Fibroblast of peridontal ligament (primary cell): ENCODE measurements around the gene ZNF668.
A peak's percentile ranks its signal among the peaks of the same experiment; 100 is the strongest.

Source experiments
- DNase-seq: peaks from one replicate; pipeline ENCODE4 v3.0.0-alpha.2; 2010; ENCODE audit errors: extremely low read depth

The ZNF668 gene

DNA sequence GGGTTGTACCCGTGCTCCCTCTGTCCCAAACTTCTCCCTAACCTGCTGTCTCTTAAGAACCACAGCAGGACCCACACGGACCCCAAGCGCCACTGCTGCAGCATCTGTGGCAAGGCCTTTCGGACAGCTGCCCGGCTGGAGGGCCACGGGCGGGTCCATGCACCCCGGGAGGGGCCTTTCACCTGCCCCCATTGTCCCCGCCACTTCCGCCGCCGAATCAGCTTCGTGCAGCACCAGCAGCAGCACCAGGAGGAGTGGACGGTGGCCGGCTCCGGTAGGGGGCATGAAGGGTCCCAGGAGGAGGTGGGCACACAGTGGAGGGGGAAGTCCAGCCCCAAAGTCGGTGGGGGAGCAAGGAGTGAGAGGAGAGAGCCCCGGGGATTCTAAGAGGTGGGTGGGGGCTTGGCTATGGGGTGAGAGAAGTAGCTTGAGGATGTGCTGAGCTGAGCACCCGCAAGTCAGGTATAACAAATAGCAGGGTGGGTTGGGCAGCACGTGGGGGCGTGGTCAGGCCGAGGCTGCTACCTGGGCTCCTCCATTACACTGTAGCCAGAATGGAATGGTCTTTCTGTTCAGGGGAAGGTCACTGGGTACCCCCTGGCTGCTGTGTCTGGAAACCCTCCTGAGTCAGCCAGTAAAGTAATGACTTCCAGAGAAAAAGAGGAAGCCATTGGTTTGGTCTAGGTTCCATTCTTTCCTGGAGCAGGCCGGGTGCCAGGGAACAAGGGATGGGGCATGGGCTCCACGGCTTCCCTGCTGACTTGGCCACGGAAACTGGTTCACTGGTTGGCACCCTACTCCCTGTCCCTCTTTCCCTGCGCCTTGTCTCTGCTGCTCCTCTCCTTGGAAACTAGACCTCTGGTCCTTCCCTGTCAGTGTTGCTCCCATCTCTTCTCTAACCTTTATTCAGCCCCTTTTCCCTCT, 7.7 kb upstream of the ZNF668 start:
- DNase-seq: no peak

DNA sequence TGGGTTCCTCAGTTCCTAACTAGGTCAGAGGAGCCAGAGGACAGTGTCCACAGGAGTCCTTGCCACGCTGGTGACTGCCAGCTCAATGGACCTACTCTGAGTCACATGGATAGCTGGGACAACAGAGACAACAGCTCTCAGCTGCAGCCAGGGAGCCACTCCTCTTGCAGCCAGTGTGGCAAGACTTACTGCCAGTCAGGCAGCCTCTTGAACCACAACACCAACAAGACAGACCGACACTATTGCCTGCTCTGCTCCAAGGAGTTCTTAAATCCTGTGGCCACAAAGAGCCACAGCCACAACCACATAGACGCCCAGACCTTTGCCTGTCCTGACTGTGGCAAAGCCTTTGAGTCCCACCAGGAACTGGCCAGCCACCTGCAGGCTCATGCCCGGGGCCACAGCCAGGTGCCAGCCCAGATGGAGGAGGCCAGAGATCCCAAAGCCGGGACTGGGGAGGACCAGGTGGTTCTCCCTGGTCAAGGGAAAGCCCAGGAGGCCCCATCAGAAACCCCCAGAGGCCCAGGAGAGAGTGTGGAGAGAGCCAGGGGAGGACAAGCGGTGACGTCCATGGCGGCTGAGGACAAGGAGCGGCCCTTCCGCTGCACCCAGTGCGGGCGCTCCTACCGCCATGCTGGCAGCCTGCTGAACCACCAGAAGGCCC, 6.8 kb upstream of the ZNF668 start:
- DNase-seq: no peak

DNA sequence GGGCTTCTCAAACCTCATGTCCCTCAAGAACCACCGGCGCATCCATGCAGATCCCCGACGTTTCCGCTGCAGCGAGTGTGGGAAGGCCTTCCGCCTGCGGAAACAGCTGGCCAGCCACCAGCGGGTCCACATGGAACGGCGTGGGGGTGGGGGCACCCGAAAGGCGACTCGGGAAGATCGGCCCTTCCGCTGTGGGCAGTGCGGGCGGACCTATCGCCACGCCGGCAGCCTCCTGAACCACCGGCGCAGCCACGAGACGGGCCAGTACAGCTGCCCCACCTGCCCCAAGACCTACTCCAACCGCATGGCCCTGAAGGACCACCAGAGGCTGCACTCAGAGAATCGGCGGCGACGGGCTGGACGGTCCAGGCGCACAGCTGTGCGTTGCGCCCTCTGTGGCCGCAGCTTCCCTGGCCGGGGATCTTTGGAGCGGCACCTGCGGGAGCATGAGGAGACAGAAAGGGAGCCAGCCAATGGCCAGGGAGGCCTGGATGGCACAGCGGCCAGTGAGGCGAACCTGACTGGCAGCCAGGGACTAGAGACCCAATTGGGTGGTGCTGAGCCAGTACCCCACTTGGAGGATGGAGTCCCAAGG, 6.1 kb upstream of the ZNF668 start:
- DNase-seq: no peak

DNA sequence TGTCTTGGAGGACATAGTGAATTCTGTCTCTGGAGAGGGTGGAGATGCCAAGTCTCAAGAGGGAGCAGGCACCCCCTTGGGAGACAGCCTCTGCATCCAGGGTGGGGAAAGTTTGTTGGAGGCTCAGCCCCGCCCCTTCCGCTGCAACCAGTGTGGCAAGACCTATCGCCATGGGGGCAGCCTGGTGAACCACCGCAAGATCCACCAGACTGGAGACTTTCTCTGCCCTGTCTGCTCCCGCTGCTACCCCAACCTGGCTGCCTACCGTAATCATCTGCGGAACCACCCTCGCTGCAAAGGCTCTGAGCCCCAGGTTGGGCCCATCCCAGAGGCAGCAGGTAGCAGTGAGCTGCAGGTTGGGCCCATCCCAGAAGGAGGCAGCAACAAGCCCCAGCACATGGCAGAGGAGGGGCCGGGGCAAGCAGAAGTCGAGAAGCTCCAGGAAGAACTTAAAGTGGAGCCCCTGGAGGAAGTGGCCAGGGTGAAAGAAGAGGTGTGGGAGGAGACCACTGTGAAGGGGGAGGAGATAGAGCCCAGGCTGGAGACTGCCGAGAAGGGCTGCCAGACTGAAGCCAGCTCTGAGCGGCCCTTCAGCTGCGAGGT, 5.4 kb upstream of the ZNF668 start:
- DNase-seq: no peak

DNA sequence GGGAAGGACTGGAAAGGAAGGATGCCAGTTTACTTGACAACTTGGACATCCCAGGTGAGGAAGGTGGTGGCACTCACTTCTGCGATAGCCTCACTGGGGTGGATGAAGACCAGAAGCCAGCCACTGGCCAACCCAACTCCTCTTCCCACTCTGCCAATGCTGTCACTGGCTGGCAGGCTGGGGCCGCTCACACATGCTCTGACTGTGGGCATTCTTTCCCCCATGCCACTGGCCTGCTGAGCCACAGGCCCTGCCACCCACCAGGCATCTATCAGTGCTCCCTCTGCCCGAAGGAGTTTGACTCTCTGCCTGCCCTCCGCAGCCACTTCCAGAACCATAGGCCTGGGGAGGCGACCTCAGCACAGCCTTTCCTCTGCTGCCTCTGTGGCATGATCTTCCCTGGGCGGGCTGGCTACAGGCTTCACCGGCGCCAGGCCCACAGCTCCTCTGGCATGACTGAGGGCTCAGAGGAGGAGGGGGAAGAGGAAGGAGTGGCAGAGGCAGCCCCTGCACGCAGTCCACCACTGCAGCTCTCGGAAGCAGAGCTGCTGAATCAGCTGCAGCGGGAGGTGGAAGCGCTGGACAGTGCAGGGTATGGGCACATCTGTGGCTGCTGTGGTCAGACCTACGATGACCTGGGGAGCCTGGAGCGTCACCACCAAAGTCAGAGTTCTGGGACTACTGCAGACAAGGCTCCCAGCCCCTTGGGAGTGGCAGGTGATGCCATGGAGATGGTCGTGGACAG, 4.7 kb upstream of the ZNF668 start:
- no peak for DNase-seq

DNA sequence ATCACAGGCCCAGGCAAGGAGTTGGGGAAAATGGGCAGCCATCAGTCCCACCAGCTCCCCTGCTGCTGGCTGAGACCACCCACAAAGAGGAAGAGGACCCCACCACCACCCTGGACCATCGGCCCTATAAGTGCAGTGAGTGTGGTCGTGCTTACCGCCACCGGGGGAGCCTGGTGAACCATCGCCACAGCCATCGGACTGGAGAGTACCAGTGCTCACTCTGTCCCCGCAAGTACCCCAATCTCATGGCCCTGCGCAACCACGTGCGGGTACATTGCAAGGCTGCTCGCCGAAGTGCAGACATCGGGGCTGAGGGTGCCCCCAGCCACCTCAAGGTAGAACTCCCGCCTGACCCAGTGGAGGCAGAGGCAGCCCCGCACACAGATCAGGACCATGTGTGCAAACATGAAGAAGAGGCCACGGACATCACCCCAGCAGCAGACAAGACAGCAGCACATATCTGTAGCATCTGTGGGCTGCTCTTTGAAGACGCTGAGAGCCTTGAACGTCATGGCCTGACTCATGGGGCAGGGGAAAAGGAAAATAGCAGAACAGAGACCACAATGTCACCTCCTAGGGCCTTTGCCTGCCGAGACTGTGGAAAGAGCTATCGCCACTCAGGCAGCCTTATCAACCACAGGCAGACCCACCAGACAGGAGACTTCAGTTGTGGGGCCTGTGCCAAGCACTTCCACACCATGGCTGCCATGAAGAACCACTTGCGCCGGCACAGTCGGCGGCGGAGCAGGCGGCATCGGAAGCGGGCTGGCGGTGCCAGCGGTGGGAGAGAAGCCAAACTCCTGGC, 3.8 kb upstream of the ZNF668 start:
- no peak for DNase-seq

DNA sequence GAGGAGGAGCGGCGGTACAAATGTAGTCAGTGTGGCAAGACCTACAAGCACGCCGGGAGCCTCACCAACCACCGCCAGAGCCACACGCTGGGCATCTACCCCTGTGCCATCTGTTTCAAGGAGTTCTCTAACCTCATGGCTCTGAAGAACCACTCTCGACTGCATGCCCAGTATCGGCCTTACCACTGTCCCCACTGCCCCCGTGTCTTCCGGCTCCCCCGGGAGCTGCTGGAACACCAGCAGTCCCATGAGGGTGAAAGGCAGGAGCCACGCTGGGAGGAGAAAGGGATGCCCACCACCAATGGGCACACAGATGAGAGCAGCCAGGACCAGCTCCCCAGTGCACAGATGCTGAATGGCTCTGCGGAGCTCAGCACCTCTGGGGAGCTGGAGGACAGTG, 3.0 kb upstream of the ZNF668 start:
- no peak for DNase-seq

DNA sequence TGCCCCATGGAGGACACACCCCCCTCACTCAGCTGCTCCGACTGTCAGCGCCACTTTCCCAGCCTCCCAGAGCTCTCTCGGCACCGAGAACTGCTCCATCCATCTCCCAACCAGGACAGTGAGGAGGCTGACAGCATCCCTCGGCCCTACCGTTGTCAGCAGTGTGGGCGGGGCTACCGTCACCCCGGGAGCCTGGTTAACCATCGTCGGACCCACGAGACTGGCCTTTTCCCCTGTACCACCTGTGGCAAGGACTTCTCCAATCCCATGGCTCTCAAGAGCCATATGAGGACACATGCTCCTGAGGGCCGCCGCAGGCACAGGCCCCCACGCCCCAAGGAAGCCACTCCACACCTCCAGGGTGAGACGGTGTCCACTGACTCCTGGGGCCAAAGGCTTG, 2.3 kb upstream of the ZNF668 start:
- DNase-seq: no peak

DNA sequence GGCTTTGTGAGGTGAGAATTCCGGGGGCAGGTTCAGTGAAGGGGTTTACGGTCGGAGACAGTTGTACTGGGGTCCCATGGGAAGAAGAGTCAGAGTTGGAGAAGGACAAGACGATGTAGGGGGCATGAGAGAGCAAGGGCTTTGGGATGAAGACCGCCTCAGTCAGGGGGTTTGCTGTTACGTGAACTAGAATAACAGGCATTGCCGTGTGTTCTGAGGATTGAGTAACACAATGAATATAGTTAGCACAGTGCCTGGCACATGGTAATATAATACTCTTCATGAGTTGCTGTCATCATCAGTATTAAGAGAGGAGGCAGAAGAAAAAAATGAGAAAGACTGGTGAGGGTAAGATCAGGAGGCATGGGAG, 759 bp upstream of the ZNF668 start:
- DNase-seq: no peak

DNA sequence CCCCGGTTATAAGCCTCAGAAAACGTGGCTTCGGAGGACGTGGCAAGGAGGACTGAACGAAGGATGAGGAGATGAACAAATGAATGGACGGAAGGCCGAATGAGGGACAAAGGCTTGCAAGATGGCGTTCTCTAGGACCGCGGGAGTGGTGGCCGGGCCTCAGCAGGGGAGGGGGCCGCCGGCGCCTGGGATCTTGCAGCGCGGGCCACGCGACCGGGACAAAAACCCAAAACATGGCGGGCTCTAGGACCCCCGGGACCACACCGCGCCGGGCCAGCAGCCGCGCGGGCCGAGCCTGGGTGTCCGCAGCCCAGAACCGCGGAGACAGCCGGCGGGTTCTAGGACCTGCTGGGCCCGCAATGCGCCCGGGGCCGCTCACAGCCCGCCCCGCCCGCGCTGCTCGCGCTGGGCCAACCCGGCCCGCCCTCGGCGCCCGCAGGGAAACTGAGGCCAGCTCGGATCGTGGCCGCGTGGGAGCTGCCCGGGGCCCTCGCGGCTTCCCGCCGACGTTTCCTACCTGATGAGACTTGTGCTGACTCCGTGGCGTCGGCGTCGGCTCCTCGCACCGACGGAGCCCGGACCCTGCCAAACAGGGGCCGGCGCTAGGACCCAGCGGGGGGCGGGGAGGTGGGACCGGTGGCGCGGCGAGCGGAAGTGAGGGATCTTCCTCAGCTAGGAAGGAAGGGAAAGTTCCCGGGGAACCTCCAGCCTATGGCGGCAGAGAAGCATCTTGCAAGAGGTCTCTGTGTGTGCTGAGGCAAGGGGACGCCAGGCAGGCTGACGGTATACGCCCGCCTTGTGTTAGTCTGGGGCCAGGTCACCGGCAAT, 684 bp downstream of the ZNF668 start:
- DNase-seq: peak; percentile 84

DNA sequence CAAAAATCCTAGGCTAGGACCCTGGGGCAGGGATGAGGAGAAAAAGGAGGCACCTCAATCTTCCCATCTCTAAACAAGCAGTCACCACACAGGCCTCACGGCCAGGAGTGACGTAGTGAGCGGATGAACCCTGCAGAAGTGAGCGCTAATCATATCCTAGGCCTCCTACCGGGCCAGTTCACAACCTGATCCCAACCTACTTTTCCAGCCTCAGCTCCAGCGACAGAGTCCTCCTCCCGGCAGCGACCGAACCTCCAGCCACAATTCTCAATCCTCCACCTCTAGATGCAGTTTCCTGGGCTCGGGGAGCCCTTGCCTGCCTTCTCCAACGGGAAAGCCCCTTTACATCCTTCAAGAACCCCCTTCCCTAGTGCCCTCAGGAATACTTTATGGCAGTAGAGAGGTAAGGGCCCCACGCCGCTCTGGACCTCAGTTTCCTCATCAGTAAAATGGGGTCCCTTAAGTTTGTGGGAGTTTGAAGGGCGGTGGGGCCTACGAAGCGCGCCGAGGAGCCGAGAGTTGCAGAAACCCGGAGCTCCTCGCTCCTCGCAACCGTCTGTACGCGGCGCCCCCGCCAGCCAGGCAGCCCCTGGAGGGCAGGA, 1.4 kb downstream of the ZNF668 start:
- DNase-seq: peak; percentile 46

DNA sequence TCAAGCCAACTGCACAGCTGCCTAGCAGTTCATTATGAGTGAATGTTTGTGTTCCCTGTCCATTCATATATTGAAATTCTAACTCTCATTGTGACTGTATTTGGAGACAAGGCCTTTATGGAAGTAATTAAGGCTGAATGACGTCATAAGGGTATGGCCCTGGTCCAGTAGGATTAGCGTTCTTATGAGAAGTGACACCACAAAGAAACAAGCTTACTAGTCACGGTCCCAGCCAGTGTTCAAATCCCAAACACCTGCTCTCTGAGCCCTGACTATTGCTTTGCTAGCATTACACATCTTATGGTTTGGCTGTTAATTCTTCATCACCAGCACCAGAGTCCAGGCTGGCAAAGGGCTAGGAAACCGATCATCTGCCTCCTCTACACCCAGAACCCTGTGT, 2.2 kb downstream of the ZNF668 start:
- peak; percentile 97 for DNase-seq

DNA sequence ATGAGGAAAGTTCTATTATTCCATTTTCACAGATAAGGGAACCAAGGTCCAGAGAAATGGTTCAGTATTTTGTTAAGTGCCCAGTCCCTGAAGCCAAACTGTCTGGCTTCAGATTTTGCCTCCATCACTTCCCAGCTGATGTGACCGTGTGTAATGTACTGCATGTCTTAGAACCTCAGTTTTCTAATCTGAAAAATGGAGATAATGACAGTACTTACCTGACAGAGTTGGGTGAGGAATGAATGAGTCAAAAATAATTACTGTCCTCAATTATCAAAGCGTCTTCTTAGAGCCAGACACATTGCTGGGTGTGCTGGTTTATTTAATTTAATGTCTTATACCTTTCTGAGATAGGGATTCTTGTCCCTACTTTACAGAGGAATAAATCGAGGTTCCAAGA, 6.7 kb downstream of the ZNF668 start:
- no peak for DNase-seq

DNA sequence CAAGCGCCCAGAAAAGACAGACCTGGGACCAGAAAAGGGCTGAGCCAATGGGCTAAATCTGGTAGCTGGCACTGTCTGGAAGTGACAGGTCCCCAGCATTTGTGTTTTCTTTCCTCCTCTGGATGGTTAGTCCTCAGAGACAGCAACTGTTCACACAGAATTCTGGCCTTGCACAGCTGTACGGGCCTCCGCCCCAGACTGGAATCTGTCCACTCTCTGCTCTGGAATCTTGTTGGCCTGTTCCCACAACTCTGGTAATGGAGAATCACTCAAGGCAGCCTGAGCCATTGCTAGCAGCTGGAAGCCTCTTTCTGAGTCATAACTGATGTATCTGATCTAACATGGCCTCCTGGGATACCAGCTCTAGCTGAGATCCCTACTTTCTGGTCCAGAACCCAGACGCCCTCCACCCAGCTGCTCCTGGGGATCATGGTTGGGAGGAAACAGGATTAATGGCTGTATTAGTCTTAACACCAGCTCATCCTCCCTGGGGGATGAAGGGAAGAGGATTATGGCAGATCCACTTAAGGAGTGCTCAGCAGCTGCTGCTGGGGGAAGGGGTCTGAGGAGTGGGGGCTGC, 9.1 kb downstream of the ZNF668 start:
- DNase-seq: peak; percentile 97

DNA sequence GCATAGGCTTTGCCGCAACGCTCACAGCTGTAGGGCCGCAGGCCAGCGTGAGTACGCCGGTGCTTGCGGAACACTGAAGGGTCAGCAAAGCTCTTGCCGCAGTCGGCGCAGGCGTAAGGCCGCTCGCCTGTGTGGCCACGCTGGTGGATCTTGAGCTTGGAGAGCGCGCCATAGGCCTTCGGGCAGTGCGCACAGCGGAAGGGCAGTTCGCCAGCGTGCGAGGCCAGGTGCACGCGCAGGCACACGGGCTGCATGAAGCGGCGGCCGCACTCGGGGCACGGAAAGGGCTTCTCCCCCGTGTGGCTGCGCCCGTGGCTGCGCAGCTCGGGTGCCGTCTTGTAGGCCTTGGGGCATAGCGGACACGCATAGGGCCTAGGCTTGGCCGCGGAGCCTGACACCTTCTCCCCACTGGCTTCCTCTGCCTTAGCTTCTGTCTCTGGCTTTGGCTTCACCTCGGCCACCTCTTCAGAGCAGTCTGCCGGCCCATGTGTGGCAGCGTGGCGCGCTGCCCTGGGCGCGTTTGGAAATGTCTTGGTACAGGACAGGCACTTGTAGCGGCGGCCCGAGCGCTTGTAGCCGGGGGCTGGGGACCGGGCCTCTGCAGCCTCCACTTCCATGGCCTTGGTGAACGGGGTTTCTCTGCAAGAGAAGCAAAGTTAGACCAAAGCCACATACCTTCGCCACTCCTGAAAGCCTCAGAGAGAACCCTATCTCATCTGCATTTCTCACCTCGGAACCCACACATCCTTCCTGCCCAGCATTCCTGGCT, 10.0 kb downstream of the ZNF668 start:
- no peak for DNase-seq

DNA sequence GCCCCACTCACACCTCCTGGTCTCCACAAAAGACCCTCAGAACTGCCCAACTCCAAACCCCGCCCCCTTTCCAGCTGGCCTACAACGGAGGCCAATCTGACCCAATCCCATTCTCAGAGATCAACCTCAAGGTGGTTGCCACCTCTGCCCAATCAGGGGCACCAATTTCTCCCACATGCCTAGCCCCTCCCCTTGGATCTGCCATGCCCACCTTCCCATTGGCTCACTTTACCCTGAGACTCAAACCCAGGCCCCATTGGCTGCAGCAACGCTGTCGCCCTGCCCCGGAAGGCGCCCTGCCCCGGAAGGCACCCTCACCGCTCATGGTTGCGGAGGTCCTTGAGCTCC, 10.6 kb downstream of the ZNF668 start:
- DNase-seq: no peak

DNA sequence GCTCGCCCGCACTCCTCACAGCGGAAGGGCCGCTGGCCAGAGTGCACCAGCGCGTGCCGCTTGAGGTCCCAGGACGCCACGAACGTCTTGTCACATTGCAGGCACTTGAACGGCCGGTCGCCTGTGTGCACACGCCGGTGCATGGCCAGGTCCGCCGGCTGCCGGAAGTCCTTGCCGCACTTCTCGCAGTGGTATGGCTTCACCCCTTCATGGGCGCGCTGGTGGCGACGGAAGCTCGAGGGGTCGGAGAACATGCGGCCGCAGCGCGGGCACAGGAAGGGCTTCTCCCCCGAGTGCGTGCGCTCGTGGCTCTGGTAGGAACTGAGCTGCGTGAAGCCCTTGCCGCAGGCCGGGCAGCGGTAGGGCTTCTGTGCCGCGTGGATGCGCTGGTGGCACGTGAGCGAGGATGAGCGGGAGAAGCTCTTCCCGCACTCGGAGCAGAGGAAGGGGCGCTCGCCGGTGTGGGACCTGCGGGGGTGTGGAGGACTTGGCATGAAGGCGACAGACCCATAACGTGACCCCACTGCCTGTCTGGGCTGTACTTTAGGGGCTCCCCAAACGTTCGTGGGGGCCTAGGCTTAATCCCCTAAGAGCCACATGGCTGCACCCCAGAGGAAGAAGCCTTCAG, 12.1 kb downstream of the ZNF668 start:
- DNase-seq: no peak

DNA sequence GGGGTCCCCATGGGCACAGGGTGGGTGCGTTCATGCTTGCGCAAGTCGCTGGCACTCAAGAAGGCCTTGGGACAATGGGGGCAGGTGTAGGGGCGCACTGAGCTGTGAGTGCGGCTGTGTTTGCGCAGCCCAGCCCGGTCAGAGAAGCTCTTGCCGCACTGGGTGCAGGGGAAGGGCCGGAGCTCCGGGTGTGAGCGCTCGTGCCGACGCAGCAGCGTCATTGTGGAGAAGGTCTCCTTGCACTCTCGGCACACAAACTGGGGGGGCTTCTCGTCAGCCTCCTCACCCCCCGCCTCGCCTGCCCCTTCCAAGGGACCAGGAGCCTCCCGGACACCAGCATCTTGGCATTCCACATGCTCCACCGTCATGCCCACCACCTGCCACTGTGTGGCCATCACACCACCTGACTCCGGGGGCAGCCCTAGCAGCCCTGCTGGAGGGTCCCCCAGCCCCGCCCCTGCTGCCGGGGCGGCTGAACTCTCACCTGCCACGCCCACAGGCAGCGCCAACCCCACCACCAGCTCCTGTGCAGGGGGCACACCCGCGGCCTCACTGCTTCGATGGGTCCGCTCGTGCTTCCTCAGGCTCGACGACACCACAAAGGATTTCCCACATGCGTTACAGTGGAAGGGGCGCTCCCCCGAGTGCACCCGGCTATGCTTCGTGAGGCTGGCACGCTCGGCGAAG, 12.8 kb downstream of the ZNF668 start:
- DNase-seq: no peak
